Dermis blood vessel endothelial cell (primary cell): ENCODE results near the gene DENND5A. TPM values are rescaled to one million over a fixed set of nuclear protein-coding genes. Genes with fewer than 3 reads are reported as not detected.
A peak's percentile ranks its signal among the peaks of the same experiment; 100 is the strongest.

Source experiments
- DNase-seq: peaks from one replicate; pipeline ENCODE4 v3.0.0; 2010
- total RNA-seq: library from RNA; depleted of rRNA; stranded (reverse); fragments of >200 nt; gene quantifications from 2 replicates; pipeline ENCODE4 v1.2.3, GENCODE V29; 2014

DENND5A gene
- total RNA-seq, 1 donor from 2014 or later = 146 TPM

DNA sequence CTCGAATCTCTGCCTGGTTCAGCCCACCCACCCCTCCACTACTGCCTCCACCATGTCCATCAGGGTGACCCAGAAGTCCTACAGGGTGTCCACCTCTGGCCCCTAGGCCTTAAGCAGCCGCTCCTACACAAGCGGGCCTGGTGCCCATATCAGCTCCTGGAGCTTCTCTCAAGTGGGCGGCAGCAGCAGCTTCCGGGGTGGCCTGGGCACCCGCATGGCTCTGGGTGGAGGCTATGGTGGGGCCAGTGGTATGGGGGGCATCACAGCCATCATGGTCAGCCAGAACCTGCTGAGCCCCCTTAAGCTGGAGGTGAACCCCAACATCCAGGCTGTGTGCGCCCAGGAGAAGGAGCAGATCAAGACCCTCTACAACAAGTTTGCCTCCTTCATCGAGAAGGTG lies 170.7 kb downstream of the DENND5A start:
- DNase-seq = no peak

GRCh38 chr11:9092853-9093778 lies 172.0 kb downstream of the DENND5A start:
- DNase-seq = peak; percentile 40

DNA sequence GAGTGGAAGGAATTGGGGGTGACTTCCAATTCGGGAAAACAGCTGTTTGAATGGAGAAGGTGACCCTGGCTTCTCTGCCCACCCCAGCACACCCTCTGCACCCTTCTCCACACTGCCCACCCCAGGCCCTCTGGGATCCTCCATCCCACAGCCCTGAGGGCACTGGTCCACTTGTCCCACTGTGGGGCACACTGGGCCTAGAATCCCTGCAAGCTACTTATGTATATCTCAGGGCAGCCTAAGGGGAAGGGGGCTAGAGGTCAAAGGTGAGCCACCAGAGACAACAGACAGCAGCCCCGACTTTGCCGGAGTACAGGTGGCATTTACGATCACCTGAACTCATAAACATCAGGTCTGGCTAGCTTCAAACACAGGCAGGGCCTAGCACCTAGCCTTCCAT lies 173.1 kb downstream of the DENND5A start:
- DNase-seq = no peak

- peak; percentile 15 for DNase-seq
Observed at GRCh38 chr11:9091044-9091922, 173.9 kb downstream of the DENND5A start, which contains the start of gene SCUBE2. SCUBE2 (minus strand) TSS chr11:9091599; CDS start chr11:9091528, 71 bp downstream.

GRCh38 chr11:9090488-9091043 lies 174.6 kb downstream of the DENND5A start:
- DNase-seq = peak; percentile 9

DNA sequence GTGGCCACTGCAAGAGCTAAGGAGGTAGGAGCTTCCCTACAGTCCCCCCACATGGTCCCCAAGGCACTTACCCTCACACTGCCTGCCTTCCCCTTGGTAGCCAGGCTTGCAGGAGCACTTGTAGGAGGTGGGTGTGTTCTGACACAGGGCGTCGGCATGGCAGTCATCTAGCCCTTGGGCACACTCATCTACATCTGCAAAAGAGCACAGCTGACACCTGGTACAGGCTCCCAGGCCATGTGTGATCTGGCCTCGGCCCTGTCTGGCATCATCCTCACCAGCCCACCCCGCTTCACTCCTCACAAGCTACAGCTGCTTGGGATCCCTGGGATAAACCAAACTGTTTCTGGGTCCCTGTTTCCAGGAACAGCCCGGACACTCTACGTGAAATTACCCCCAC lies 175.5 kb downstream of the DENND5A start:
- no peak for DNase-seq

- DNase-seq = no peak
Observed at GRCh38 chr11:9089061-9089460, 176.1 kb downstream of the DENND5A start.

Other genes starting within 250 kb of the DENND5A start
- gene SCUBE2, start 173.8 kb downstream of the DENND5A start, total RNA-seq = 3.5 and 3.9 TPM in 2 replicates
- gene TMEM41B, start 49.2 kb upstream of the DENND5A start, total RNA-seq = 33.8 and 48.2 TPM in 2 replicates
- gene IPO7, start 119.3 kb upstream of the DENND5A start, total RNA-seq = 119 and 170 TPM in 2 replicates
- 30.1 and 32.4 TPM in 2 replicates for gene ZNF143, start 195.7 kb upstream of the DENND5A start, total RNA-seq